GM23338 (cell line): ENCODE results near the gene GATAD2B. TPM values are rescaled to one million over a fixed set of nuclear protein-coding genes. Genes with fewer than 3 reads are reported as not detected.

Source experiments
- ATAC-seq: fragments of 200-7000 bp; cut with Tn5 transposase; 3 replicates; pipeline ENCODE4 v1.9.1; 2020
- DNase-seq: peaks from one replicate; pipeline ENCODE4 v3.0.0-alpha.2; 2015; ENCODE audit warnings: low spot score
- H2AFZ ChIP-seq: fragments of 200-600 bp; sonication (generic); 2 replicates; pipeline ENCODE4 v1.8.0; 2016; ENCODE audit warnings: antibody characterized with exemption, mild to moderate bottlenecking, moderate library complexity
- H3F3A ChIP-seq: fragments of 200-600 bp; sonication (generic); replicated peaks from 2 replicates; pipeline ENCODE4 v1.8.0; 2017; ENCODE audit warnings: antibody characterized with exemption, mixed run types, low read depth
- H3K27ac ChIP-seq: fragments of 200-600 bp; sonication (generic); 2 replicates; pipeline ENCODE4 v1.6.1; 2016; ENCODE audit warnings: low read depth
- H3K27me3 ChIP-seq: fragments of 200-600 bp; sonication (generic); 2 replicates; pipeline ENCODE4 v1.8.0; 2016; ENCODE audit warnings: mild to moderate bottlenecking, mixed run types, moderate library complexity; ENCODE audit not compliant: insufficient read depth
- H3K36me3 ChIP-seq: fragments of 200-600 bp; sonication (generic); 2 replicates; pipeline ENCODE4 v1.8.0; 2016; ENCODE audit warnings: mild to moderate bottlenecking; ENCODE audit not compliant: insufficient read depth
- H3K4me1 ChIP-seq: fragments of 200-600 bp; sonication (generic); 2 replicates; pipeline ENCODE4 v1.8.0; 2016; ENCODE audit warnings: mild to moderate bottlenecking, moderate library complexity; ENCODE audit not compliant: insufficient read depth
- H3K4me2 ChIP-seq: fragments of 200-600 bp; sonication (generic); 2 replicates; pipeline ENCODE4 v1.7.1; 2017; ENCODE audit warnings: mixed run types
- H3K4me3 ChIP-seq: fragments of 200-600 bp; sonication (generic); 2 replicates; pipeline ENCODE4 v1.6.1; 2016; ENCODE audit warnings: mixed run types
- H3K79me2 ChIP-seq: fragments of 200-600 bp; sonication (generic); replicated peaks from 2 replicates; pipeline ENCODE4 v1.8.0; 2017; ENCODE audit warnings: mild to moderate bottlenecking; ENCODE audit not compliant: insufficient read depth
- H3K9me2 ChIP-seq: fragments of 200-600 bp; sonication (generic); 2 replicates; pipeline ENCODE4 v1.8.0; 2017; ENCODE audit not compliant: insufficient read depth
- H4K20me1 ChIP-seq: fragments of 200-600 bp; sonication (generic); replicated peaks from 2 replicates; pipeline ENCODE4 v1.8.0; 2017; ENCODE audit warnings: mild to moderate bottlenecking; ENCODE audit not compliant: insufficient read depth
- H3K27ac Mint-ChIP-seq: 2 replicates; pipeline ENCODE4 v1.8.0; 2020; ENCODE audit warnings: inconsistent platforms, mild to moderate bottlenecking, moderate library complexity, mixed read lengths
- H3K27me3 Mint-ChIP-seq: 3 replicates; pipeline ENCODE4 v1.8.0; 2022; ENCODE audit warnings: low read depth, mild to moderate bottlenecking, moderate library complexity, mixed read lengths, inconsistent platforms; ENCODE audit not compliant: insufficient read depth, poor library complexity
- H3K36me3 Mint-ChIP-seq: 3 replicates; pipeline ENCODE4 v1.8.0; 2021; ENCODE audit warnings: low read depth, mild to moderate bottlenecking, inconsistent platforms, moderate library complexity, mixed read lengths
- H3K4me1 Mint-ChIP-seq: 3 replicates; pipeline ENCODE4 v1.8.0; 2020; ENCODE audit warnings: mild to moderate bottlenecking, inconsistent platforms, mixed read lengths
- H3K4me3 Mint-ChIP-seq: 3 replicates; pipeline ENCODE4 v1.8.0; 2021; ENCODE audit warnings: moderate library complexity, mild to moderate bottlenecking, inconsistent platforms, mixed read lengths
- H3K9me3 Mint-ChIP-seq: 3 replicates; pipeline ENCODE4 v1.8.0; 2020; ENCODE audit warnings: moderate library complexity, mild to moderate bottlenecking, inconsistent platforms, mixed read lengths
- CREB1 ChIP-seq: fragments of 250-450 bp; sonication (Bioruptor Pico); IDR thresholded peaks from 2 replicates; pipeline ENCODE4 v1.5.0; 2020; ENCODE audit warnings: low read depth, mild to moderate bottlenecking, moderate library complexity
- CTCF ChIP-seq, 2 experiments: fragments of 200-600 bp in 1 of 2; sonication (generic) in 1 of 2; conservative IDR thresholded peaks; 2 replicates each; pipeline versions ENCODE4 v1.5.1 to v1.6.1; 2016 to 2017; ENCODE audit warnings: antibody characterized with exemption in 2 of 2, low read depth in 2 of 2, mild to moderate bottlenecking in 2 of 2, moderate library complexity in 1 of 2
- ETS1 ChIP-seq: IDR thresholded peaks from 2 replicates; pipeline ENCODE4 v1.6.1; 2016; ENCODE audit warnings: antibody characterized with exemption
- EZH2 ChIP-seq: fragments of 200-600 bp; sonication (generic); IDR thresholded peaks from one replicate; pipeline ENCODE4 v1.8.0; 2017; ENCODE audit warnings: antibody characterized with exemption, mild to moderate bottlenecking, low read depth; ENCODE audit not compliant: unreplicated experiment
- EZH2phosphoT487 ChIP-seq: fragments of 200-600 bp; sonication (generic); IDR thresholded peaks from one replicate; pipeline ENCODE4 v1.8.1; 2018; ENCODE audit warnings: antibody characterized with exemption; ENCODE audit not compliant: unreplicated experiment
- JUNB ChIP-seq: IDR thresholded peaks from one replicate; pipeline ENCODE4 v1.6.1; 2016; ENCODE audit warnings: antibody characterized with exemption; ENCODE audit not compliant: unreplicated experiment
- STAT1 ChIP-seq: IDR thresholded peaks from one replicate; pipeline ENCODE4 v1.6.1; 2016; ENCODE audit warnings: antibody characterized with exemption; ENCODE audit not compliant: unreplicated experiment
- ZNF114 ChIP-seq: fragments of 250-450 bp; sonication (Bioruptor Pico); IDR thresholded peaks from 2 replicates; pipeline ENCODE4 v1.5.0; 2020; ENCODE audit warnings: mild to moderate bottlenecking, moderate library complexity
- ZNF331 ChIP-seq: fragments of 250-450 bp; sonication (Bioruptor Pico); IDR thresholded peaks from 2 replicates; pipeline ENCODE4 v1.5.0; 2020; ENCODE audit warnings: low read depth, mild to moderate bottlenecking, moderate library complexity
- ZNF462 ChIP-seq: fragments of 250-450 bp; sonication (Bioruptor Pico); IDR thresholded peaks from 2 replicates; pipeline ENCODE4 v1.5.0; 2020; ENCODE audit warnings: mild to moderate bottlenecking, moderate library complexity
- polyA plus RNA-seq: library from polyadenylated mRNA; unstranded; fragments of >200 nt; fragmentation: Nextera tagmentation; extraction: Ambion mirVana; gene quantifications from 2 replicates; pipeline ENCODE4 v1.2.1, GENCODE V29; 2016
- total RNA-seq: library from RNA; depleted of rRNA; stranded (reverse); fragments of >200 nt; shearing (Covaris generic); gene quantifications from 2 replicates; pipeline ENCODE4 v1.2.3, GENCODE V29; 2014

GATAD2B gene
- total and polyA plus RNA-seq, 2 experiments from 2014 or later: 5.2 to 17.8 TPM

- TF ChIP-seq CTCF (conservative IDR thresholded peaks at IDR 0.05; ENCODE audit: low read depth in 2 of 2) (no peak), CREB1 (CRISPR knock-in tag) (no peak), ZNF114 (CRISPR knock-in tag) (no peak), JUNB (no peak), EZH2phosphoT487 (no peak), ETS1 (no peak), ZNF331 (CRISPR knock-in tag) (no peak), STAT1 (no peak), EZH2 (no peak)
These were observed 20.2 kb upstream of the GATAD2B start (continued) for GRCh38 chr1:153942766-153943549.

GRCh38 chr1:153941826-153942725, 19.3 kb upstream of the GATAD2B start:
- Mint-ChIP-seq H3K9me3 (no peaks in the 10 kb centered on the region; the same call in 2 of the 3 replicates), H3K27me3 (peaks cover 19% of the 10 kb centered on the region), H3K27ac (no peak overlapping the region), H3K4me1 (peaks cover 11% of the 10 kb centered on the region), H3K36me3 (peaks cover 51% of the 10 kb centered on the region), H3K4me3 (no peak overlapping the region)
- no peaks in the 10 kb centered on the region for H3K27me3 ChIP-seq
- no peak overlapping the region for H3K27ac ChIP-seq
- ATAC-seq (no peak), DNase-seq (no peak)
- H3F3A ChIP-seq: peaks cover 4% of the 10 kb centered on the region; the same call in 1 of the 2 replicates
- H3K9me2 ChIP-seq: no peaks in the 10 kb centered on the region
- no peak overlapping the region for H3K4me2 ChIP-seq
- no peaks in the 10 kb centered on the region for H4K20me1 ChIP-seq
- H3K4me1 ChIP-seq: peaks cover 9% of the 10 kb centered on the region; the same call in 1 of the 2 replicates
- peaks cover 10% of the 10 kb centered on the region for H3K36me3 ChIP-seq
- H3K4me3 ChIP-seq: no peak overlapping the region
- peaks cover 16% of the 10 kb centered on the region for H3K79me2 ChIP-seq
- H2AFZ ChIP-seq: no peak overlapping the region
- TF ChIP-seq ZNF462 (CRISPR knock-in tag): no peak
- no peak for TF ChIP-seq EZH2phosphoT487
